HEK293 (cell line): ENCODE results near the gene N4BP3.
A peak's percentile ranks its signal among the peaks of the same experiment; 100 is the strongest.

ENCODE experiments used
- CTCF ChIA-PET: fragments of 350-600 bp; formaldehyde crosslinking; extraction: SDS; loops from one replicate; lab custom pipeline; 2021; ENCODE audit warnings: antibody characterized with exemption; lab: Yijun Ruan, JAX
- POLR2A ChIA-PET: fragments of 300-600 bp; formaldehyde crosslinking; extraction: SDS; loops from one replicate; lab custom pipeline; 2020; ENCODE audit warnings: antibody characterized with exemption, inconsistent platforms; lab: Yijun Ruan, JAX
- H3K27ac ChIP-seq: fragments of 200-500 bp; sonication (Bioruptor generic); 2 replicates; pipeline ENCODE4 v1.5.1; 2014; ENCODE audit warnings: low read depth, low read length, control low read depth, inconsistent platforms; ENCODE audit errors: extremely low read depth
- H3K36me3 ChIP-seq, 2 experiments: fragments of 200-500 bp in 1 of 2; sonication (Bioruptor generic) in 1 of 2; 1 replicate in 1 of 2; 2 replicates in 1 of 2; pipeline ENCODE4 v1.5.1; 2014 to 2017; ENCODE audit warnings: inconsistent platforms in 2 of 2, low read length in 2 of 2; ENCODE audit not compliant: control insufficient read depth in 2 of 2, insufficient read depth in 1 of 2
- H3K4me1 ChIP-seq: fragments of 200-500 bp; sonication (Bioruptor generic); 2 replicates; pipeline ENCODE4 v1.5.1; 2014; ENCODE audit warnings: mild to moderate bottlenecking, low read length, inconsistent platforms; ENCODE audit not compliant: control insufficient read depth, insufficient read depth
- H3K4me3 ChIP-seq: 2 replicates; pipeline ENCODE4 v1.5.1; 2011; ENCODE audit warnings: low read depth, mild to moderate bottlenecking, control low read depth, low read length, moderate library complexity
- H3K9me3 ChIP-seq: fragments of 200-500 bp; sonication (Bioruptor generic); 2 replicates; pipeline ENCODE4 v1.5.1; 2014; ENCODE audit warnings: low read depth, low read length, inconsistent platforms; ENCODE audit not compliant: control insufficient read depth, insufficient read depth
- CTCF ChIP-seq: fragments of 450-650 bp; formaldehyde crosslinking; IDR thresholded peaks from 2 replicates; pipeline ENCODE4 v1.5.1; 2016; ENCODE audit warnings: missing biosample characterization, missing genetic modification characterization
- EGR2 ChIP-seq: fragments of 450-650 bp; formaldehyde crosslinking; IDR thresholded peaks from 2 replicates; pipeline ENCODE4 v1.5.1; 2016; ENCODE audit warnings: low read depth, missing biosample characterization, missing genetic modification characterization
- HOXD13 ChIP-seq: sonication (generic); formaldehyde crosslinking; IDR thresholded peaks from 2 replicates; pipeline ENCODE4 v1.8.0; 2022; ENCODE audit warnings: missing genetic modification reagents, borderline replicate concordance
- MZF1 ChIP-seq: fragments of 450-650 bp; formaldehyde crosslinking; IDR thresholded peaks from 2 replicates; pipeline ENCODE4 v1.5.1; 2017; ENCODE audit warnings: missing biosample characterization, missing genetic modification characterization, borderline replicate concordance
- SCRT1 ChIP-seq: fragments of 450-650 bp; formaldehyde crosslinking; IDR thresholded peaks from 2 replicates; pipeline ENCODE4 v1.5.1; 2016; ENCODE audit warnings: missing biosample characterization, missing genetic modification characterization, borderline replicate concordance
- SP2 ChIP-seq: fragments of 450-650 bp; formaldehyde crosslinking; IDR thresholded peaks from 2 replicates; pipeline ENCODE4 v1.5.1; 2016; ENCODE audit warnings: missing biosample characterization, missing genetic modification characterization
- SP7 ChIP-seq: fragments of 450-650 bp; formaldehyde crosslinking; IDR thresholded peaks from 2 replicates; pipeline ENCODE4 v1.5.1; 2016; ENCODE audit warnings: missing biosample characterization, missing genetic modification characterization
- ZBTB7A ChIP-seq: fragments of 450-650 bp; formaldehyde crosslinking; IDR thresholded peaks from 2 replicates; pipeline ENCODE4 v1.5.1; 2016; ENCODE audit warnings: low read depth, missing biosample characterization, missing genetic modification characterization
- ZEB2 ChIP-seq: fragments of 450-650 bp; formaldehyde crosslinking; IDR thresholded peaks from 2 replicates; pipeline ENCODE4 v1.5.1; 2016; ENCODE audit warnings: missing biosample characterization, missing genetic modification characterization
- ZFHX2 ChIP-seq: fragments of 450-650 bp; formaldehyde crosslinking; conservative IDR thresholded peaks from 2 replicates; pipeline ENCODE4 v1.5.1; 2016; ENCODE audit warnings: missing biosample characterization, missing genetic modification characterization
- ZFP37 ChIP-seq: fragments of 450-650 bp; formaldehyde crosslinking; IDR thresholded peaks from 2 replicates; pipeline ENCODE4 v1.5.1; 2016; ENCODE audit warnings: missing biosample characterization, missing genetic modification characterization
- ZNF114 ChIP-seq: fragments of 450-650 bp; formaldehyde crosslinking; IDR thresholded peaks from 2 replicates; pipeline ENCODE4 v1.5.0; 2017; ENCODE audit warnings: missing biosample characterization, missing genetic modification characterization
- ZNF138 ChIP-seq: fragments of 450-650 bp; formaldehyde crosslinking; IDR thresholded peaks from 2 replicates; pipeline ENCODE4 v1.5.1; 2016; ENCODE audit warnings: missing biosample characterization, missing genetic modification characterization, borderline replicate concordance
- ZNF146 ChIP-seq: fragments of 450-650 bp; formaldehyde crosslinking; IDR thresholded peaks from 2 replicates; pipeline ENCODE4 v1.5.1; 2016; ENCODE audit warnings: missing biosample characterization, missing genetic modification characterization
- ZNF239 ChIP-seq: fragments of 450-650 bp; formaldehyde crosslinking; IDR thresholded peaks from 2 replicates; pipeline ENCODE4 v1.5.1; 2016; ENCODE audit warnings: missing biosample characterization, missing genetic modification characterization
- ZNF292 ChIP-seq: fragments of 450-650 bp; formaldehyde crosslinking; IDR thresholded peaks from 2 replicates; pipeline ENCODE4 v1.5.1; 2016; ENCODE audit warnings: low read depth, missing biosample characterization, missing genetic modification characterization, borderline replicate concordance
- ZNF311 ChIP-seq: fragments of 450-650 bp; formaldehyde crosslinking; IDR thresholded peaks from 2 replicates; pipeline ENCODE4 v1.5.1; 2017; ENCODE audit warnings: missing biosample characterization, missing genetic modification characterization, borderline replicate concordance
- ZNF324 ChIP-seq: fragments of 450-650 bp; formaldehyde crosslinking; IDR thresholded peaks from 2 replicates; pipeline ENCODE4 v1.5.1; 2016; ENCODE audit warnings: missing biosample characterization, missing genetic modification characterization
- ZNF350 ChIP-seq: fragments of 450-650 bp; formaldehyde crosslinking; IDR thresholded peaks from 2 replicates; pipeline ENCODE4 v1.5.0; 2017; ENCODE audit warnings: missing biosample characterization, mild to moderate bottlenecking, missing genetic modification characterization
- ZNF37A ChIP-seq: fragments of 450-650 bp; IDR thresholded peaks from 2 replicates; pipeline ENCODE4 v1.5.1; 2018; ENCODE audit warnings: missing biosample characterization, missing genetic modification characterization
- ZNF404 ChIP-seq: fragments of 450-650 bp; formaldehyde crosslinking; IDR thresholded peaks from 2 replicates; pipeline ENCODE4 v1.5.1; 2017; ENCODE audit warnings: missing biosample characterization, missing genetic modification characterization
- ZNF423 ChIP-seq: fragments of 450-650 bp; formaldehyde crosslinking; IDR thresholded peaks from 2 replicates; pipeline ENCODE4 v1.5.1; 2016; ENCODE audit warnings: missing biosample characterization, missing genetic modification characterization
- ZNF513 ChIP-seq: fragments of 450-650 bp; IDR thresholded peaks from 2 replicates; pipeline ENCODE4 v1.5.1; 2018; ENCODE audit warnings: missing biosample characterization, missing genetic modification characterization
- ZNF514 ChIP-seq: fragments of 450-650 bp; formaldehyde crosslinking; IDR thresholded peaks from 2 replicates; pipeline ENCODE4 v1.5.1; 2016; ENCODE audit warnings: missing biosample characterization, missing genetic modification characterization
- ZNF521 ChIP-seq: fragments of 450-650 bp; formaldehyde crosslinking; IDR thresholded peaks from 2 replicates; pipeline ENCODE4 v1.5.1; 2017; ENCODE audit warnings: missing biosample characterization, mild to moderate bottlenecking, missing genetic modification characterization
- ZNF571 ChIP-seq: fragments of 450-650 bp; formaldehyde crosslinking; IDR thresholded peaks from 2 replicates; pipeline ENCODE4 v1.5.0; 2017; ENCODE audit warnings: missing biosample characterization, missing genetic modification characterization
- ZNF624 ChIP-seq: fragments of 450-650 bp; formaldehyde crosslinking; IDR thresholded peaks from 2 replicates; pipeline ENCODE4 v1.5.1; 2017; ENCODE audit warnings: missing biosample characterization, missing genetic modification characterization
- ZNF639 ChIP-seq: fragments of 450-650 bp; formaldehyde crosslinking; IDR thresholded peaks from 2 replicates; pipeline ENCODE4 v1.5.1; 2016; ENCODE audit warnings: missing biosample characterization, missing genetic modification characterization
- ZNF660 ChIP-seq: fragments of 450-650 bp; IDR thresholded peaks from 2 replicates; pipeline ENCODE4 v1.5.1; 2018; ENCODE audit warnings: missing biosample characterization, mild to moderate bottlenecking, missing genetic modification characterization
- ZSCAN30 ChIP-seq: fragments of 450-650 bp; IDR thresholded peaks from 2 replicates; pipeline ENCODE4 v1.5.1; 2018; ENCODE audit warnings: missing biosample characterization, mild to moderate bottlenecking, missing genetic modification characterization, moderate library complexity

N4BP3 gene

GRCh38 chr5:178071108-178071507 lies 42.2 kb upstream of the N4BP3 start:
- no peaks in the 10 kb centered on the region for H3K4me1 ChIP-seq
- no peaks in the 10 kb centered on the region for H3K36me3 ChIP-seq
- no peak for TF ChIP-seq ZNF514 (tag by site-specific recombination)
- no peak for TF ChIP-seq ZFHX2
- no peak for TF ChIP-seq ZEB2 (tag by site-specific recombination)
- TF ChIP-seq SP7 (tag by site-specific recombination), result no peak
- TF ChIP-seq ZFP37 (tag by site-specific recombination), result no peak
- no peak for TF ChIP-seq ZNF146
- no peak for TF ChIP-seq ZNF521
- no peak overlapping the region for H3K27ac ChIP-seq
- no peak overlapping the region for H3K4me3 ChIP-seq
- ChIA-PET CTCF (interaction anchor here (1.1 kb wide), 1 partner anchor 76 kb away, joined by 3 read pairs; no protein-coding TSS in a partner anchor), POLR2A (no interaction called here)
- no peaks in the 10 kb centered on the region for H3K9me3 ChIP-seq

- POLR2A ChIA-PET, result no interaction called here
- Histone ChIP-seq H3K36me3 (no peaks in the 10 kb centered on the region), H3K4me3 (no peak overlapping the region), H3K4me1 (no peaks in the 10 kb centered on the region), H3K27ac (no peak overlapping the region)
- CTCF ChIA-PET, result interaction anchor here (0.6 to 6.8 kb wide), 2 partner anchors 76 to 118 kb away, joined by 3 to 204 read pairs; partner anchors contain the start of gene NHP2
- TF ChIP-seq ZNF639 (tag by site-specific recombination) (no peak), CTCF (tag by site-specific recombination) (no peak), ZNF571 (tag by site-specific recombination) (no peak), ZNF324 (no peak), ZNF404 (no peak), ZNF239 (no peak), ZNF37A (tag by site-specific recombination) (no peak), ZBTB7A (tag by site-specific recombination) (no peak), HOXD13 (CRISPR knock-in tag) (no peak), ZNF138 (tag by site-specific recombination) (no peak), ZSCAN30 (no peak), SP2 (tag by site-specific recombination) (no peak), ZNF423 (no peak)
- TF ChIP-seq, all 188 proteins: peak for 0
- no peaks in the 10 kb centered on the region for H3K9me3 ChIP-seq
Measured at GRCh38 chr5:178072749-178073148, 40.6 kb upstream of the N4BP3 start.

GRCh38 chr5:178074266-178074952 lies 38.9 kb upstream of the N4BP3 start:
- Histone ChIP-seq H3K9me3 (no peaks in the 10 kb centered on the region), H3K36me3 (no peaks in the 10 kb centered on the region), H3K4me1 (no peaks in the 10 kb centered on the region), H3K27ac (no peak overlapping the region), H3K4me3 (no peak overlapping the region)
- POLR2A ChIA-PET, result interaction anchor here (0.7 to 2.6 kb wide), 2 partner anchors 56 to 79 kb away, joined by 3 to 13 read pairs; partner anchors contain the start of genes NHP2 and RMND5B
- CTCF ChIA-PET, result interaction anchor here (0.6 to 6.8 kb wide), 18 partner anchors 10 to 1554 kb away, joined by 3 to 204 read pairs (median 12); partner anchors contain the start of genes NHP2 and RMND5B
- TF ChIP-seq ZNF138 (tag by site-specific recombination) (no peak), ZNF513 (no peak), ZNF660 (tag by site-specific recombination) (no peak), ZNF350 (tag by site-specific recombination) (no peak), SCRT1 (tag by site-specific recombination) (no peak), HOXD13 (CRISPR knock-in tag) (no peak), EGR2 (tag by site-specific recombination) (peak; percentile 28; the same call in 1 of the 2 replicates), ZNF311 (tag by site-specific recombination) (no peak), ZNF292 (tag by site-specific recombination) (no peak), ZFHX2 (peak; percentile 38; the same call in 1 of the 2 replicates), ZNF114 (tag by site-specific recombination) (no peak), ZNF624 (tag by site-specific recombination) (no peak), MZF1 (tag by site-specific recombination) (no peak)
